H9 (cell line): ENCODE results near the gene NOP53. TPM values are rescaled to one million over a fixed set of nuclear protein-coding genes. Genes with fewer than 3 reads are reported as not detected.

Experiments used
- DNase-seq: peaks from one replicate; pipeline ENCODE4 v3.0.0-alpha.2; 2017
- H2AFZ ChIP-seq: one replicate; pipeline ENCODE4 v1.6.1; 2013; ENCODE audit warnings: mild to moderate bottlenecking, low read length, control low read depth, moderate library complexity
- H2AK5ac ChIP-seq: 2 replicates; pipeline ENCODE4 v1.6.1; 2013; ENCODE audit warnings: low read length, control low read depth, mixed read lengths; ENCODE audit not compliant: insufficient read length
- H2BK120ac ChIP-seq: one replicate; pipeline ENCODE4 v1.6.1; 2013; ENCODE audit warnings: low read depth, mild to moderate bottlenecking, low read length, control low read depth, inconsistent platforms; ENCODE audit not compliant: poor library complexity, severe bottlenecking
- H2BK12ac ChIP-seq: 2 replicates; pipeline ENCODE4 v1.6.1; 2013; ENCODE audit warnings: low read length, control low read depth, mixed read lengths, low read depth; ENCODE audit not compliant: insufficient read length
- H2BK15ac ChIP-seq: 2 replicates; pipeline ENCODE4 v1.6.1; 2013; ENCODE audit warnings: low read depth, low read length, control low read depth
- H2BK20ac ChIP-seq: one replicate; pipeline ENCODE4 v1.6.1; 2013; ENCODE audit warnings: low read depth, mild to moderate bottlenecking, low read length, control low read depth, inconsistent platforms; ENCODE audit not compliant: poor library complexity, severe bottlenecking
- H2BK5ac ChIP-seq: 2 replicates; pipeline ENCODE4 v1.6.1; 2013; ENCODE audit warnings: low read length, control low read depth, mixed read lengths; ENCODE audit not compliant: insufficient read length
- H3K14ac ChIP-seq: 2 replicates; pipeline ENCODE4 v1.6.1; 2013; ENCODE audit warnings: low read length, control low read depth; ENCODE audit not compliant: insufficient read depth
- H3K18ac ChIP-seq: 2 replicates; pipeline ENCODE4 v1.6.1; 2013; ENCODE audit warnings: low read depth, mild to moderate bottlenecking, mixed read lengths, low read length, control low read depth; ENCODE audit not compliant: insufficient read length
- H3K23ac ChIP-seq: 2 replicates; pipeline ENCODE4 v1.6.1; 2013; ENCODE audit warnings: low read length, control low read depth, mixed read lengths, low read depth; ENCODE audit not compliant: insufficient read length
- H3K23me2 ChIP-seq: 2 replicates; pipeline ENCODE4 v1.6.1; 2013; ENCODE audit warnings: low read depth, mild to moderate bottlenecking, mixed read lengths, low read length, control low read depth; ENCODE audit not compliant: insufficient read length, poor library complexity, severe bottlenecking
- H3K27ac ChIP-seq: 2 replicates; pipeline ENCODE4 v1.5.1; 2013; ENCODE audit warnings: low read length, control low read depth, mixed read lengths, low read depth; ENCODE audit not compliant: insufficient read length
- H3K27me3 ChIP-seq: 2 replicates; pipeline ENCODE4 v1.6.1; 2013; ENCODE audit warnings: low read length, control low read depth, inconsistent platforms; ENCODE audit not compliant: insufficient read depth
- H3K4ac ChIP-seq: 2 replicates; pipeline ENCODE4 v1.6.1; 2013; ENCODE audit warnings: low read depth, mild to moderate bottlenecking, control low read depth, inconsistent platforms, low read length, moderate library complexity
- H3K4me1 ChIP-seq: 2 replicates; pipeline ENCODE4 v1.6.1; 2013; ENCODE audit warnings: low read length, control low read depth, inconsistent platforms; ENCODE audit not compliant: insufficient read depth
- H3K4me2 ChIP-seq: 2 replicates; pipeline ENCODE4 v1.6.1; 2013; ENCODE audit warnings: low read length, control low read depth, mixed read lengths; ENCODE audit not compliant: insufficient read length, insufficient read depth
- H3K56ac ChIP-seq: 2 replicates; pipeline ENCODE4 v1.6.1; 2013; ENCODE audit warnings: low read depth, mild to moderate bottlenecking, mixed read lengths, low read length, control low read depth; ENCODE audit not compliant: insufficient read length
- H3K79me1 ChIP-seq: 2 replicates; pipeline ENCODE4 v1.6.1; 2013; ENCODE audit warnings: low read depth, mild to moderate bottlenecking, moderate library complexity, low read length, control low read depth, inconsistent platforms; ENCODE audit not compliant: insufficient read depth, poor library complexity, severe bottlenecking
- H3K79me2 ChIP-seq: 2 replicates; pipeline ENCODE4 v1.6.1; 2013; ENCODE audit warnings: low read length, control low read depth, inconsistent platforms; ENCODE audit not compliant: insufficient read depth
- H3K9ac ChIP-seq: 2 replicates; pipeline ENCODE4 v1.6.1; 2013; ENCODE audit warnings: low read length, control low read depth, mixed read lengths; ENCODE audit not compliant: insufficient read length; ENCODE audit errors: extremely low read depth
- H3K9me3 ChIP-seq: one replicate; pipeline ENCODE4 v1.6.1; 2013; ENCODE audit warnings: low read depth, low read length, inconsistent platforms; ENCODE audit not compliant: control insufficient read depth
- H3T11ph ChIP-seq: one replicate; pipeline ENCODE4 v1.6.1; 2013; ENCODE audit warnings: mild to moderate bottlenecking, low read length, control low read depth, inconsistent platforms
- H4K20me1 ChIP-seq: one replicate; pipeline ENCODE4 v1.6.1; 2013; ENCODE audit not compliant: control insufficient read depth, insufficient read length, insufficient read depth
- H4K5ac ChIP-seq: 2 replicates; pipeline ENCODE4 v1.6.1; 2013; ENCODE audit warnings: low read depth, mild to moderate bottlenecking, mixed read lengths, low read length, control low read depth; ENCODE audit not compliant: insufficient read length
- H4K8ac ChIP-seq: replicated peaks from 2 replicates; pipeline ENCODE4 v1.6.1; 2013; ENCODE audit warnings: low read length, control low read depth, mixed read lengths, low read depth; ENCODE audit not compliant: insufficient read length
- H4K91ac ChIP-seq: 2 replicates; pipeline ENCODE4 v1.6.1; 2013; ENCODE audit warnings: low read depth, mild to moderate bottlenecking, moderate library complexity, mixed read lengths, low read length, control low read depth; ENCODE audit not compliant: insufficient read length
- H3K27ac Mint-ChIP-seq, 3 experiments: 2 replicates in 2 of 3; 3 replicates in 1 of 3; pipeline ENCODE4 v1.8.0; 2020 to 2021; ENCODE audit warnings: mixed read lengths in 3 of 3, mild to moderate bottlenecking in 1 of 3, moderate library complexity in 1 of 3
- H3K27me3 Mint-ChIP-seq: 2 replicates; pipeline ENCODE4 v1.8.0; 2021; ENCODE audit warnings: low read depth, mild to moderate bottlenecking, moderate library complexity, mixed read lengths
- H3K36me3 Mint-ChIP-seq, 3 experiments: 2 replicates in 2 of 3; 3 replicates in 1 of 3; pipeline ENCODE4 v1.8.0; 2020 to 2021; ENCODE audit warnings: low read depth in 3 of 3, mixed read lengths in 3 of 3; ENCODE audit not compliant: insufficient read depth in 1 of 3
- H3K4me1 Mint-ChIP-seq, 2 experiments: 2 replicates each; pipeline ENCODE4 v1.8.0; 2020; ENCODE audit warnings: mixed read lengths in 2 of 2
- H3K4me3 Mint-ChIP-seq, 2 experiments: 2 replicates in 1 of 2; 3 replicates in 1 of 2; pipeline ENCODE4 v1.8.0; 2020 to 2021; ENCODE audit warnings: mild to moderate bottlenecking in 2 of 2, mixed read lengths in 2 of 2, moderate library complexity in 1 of 2
- H3K9me3 Mint-ChIP-seq, 2 experiments: 2 replicates in 1 of 2; 3 replicates in 1 of 2; pipeline ENCODE4 v1.8.0; 2020; ENCODE audit warnings: mild to moderate bottlenecking in 2 of 2, mixed read lengths in 2 of 2, moderate library complexity in 1 of 2
- WGBS: extraction: QIAGEN DNeasy Blood & Tissue Kit; methylation state at CpG from one replicate; pipeline ENCODE4 v1.1.7; 2013; ENCODE audit warnings: missing lambda C conversion rate, low lambda C conversion rate, mixed read lengths; ENCODE audit not compliant: insufficient read length; ENCODE audit errors: extremely low coverage; 5-methylcytosine and 5-hydroxymethylcytosine counted together
- total RNA-seq: library from RNA; stranded (reverse); gene quantifications from 2 replicates; pipeline ENCODE4 v1.2.1, GENCODE V29; 2021
- TF ChIP-seq, protein P1 (sequence below): fragments of 200-600 bp; sonication (generic); conservative IDR thresholded peaks from 3 replicates; pipeline ENCODE4 v1.8.0; 2021; ENCODE audit warnings: antibody characterized with exemption, mild to moderate bottlenecking

NOP53 gene
- total RNA-seq, 1 experiment from 2014 or later, result 325 TPM

- Histone ChIP-seq H3K14ac (peak within 1 kb of the TSS; percentile 100), H2BK15ac (no peak within 1 kb of the TSS; the same call in 1 of the 2 replicates), H3K4ac (no peak within 1 kb of the TSS; the same call in 1 of the 2 replicates), H3T11ph (no peak within 1 kb of the TSS), H4K20me1 (peaks cover 5% of the 10 kb centered on the region), H4K91ac (no peak within 1 kb of the TSS), H3K27ac (no peak within 1 kb of the TSS), H3K18ac (peak within 1 kb of the TSS; percentile 99), H3K4me2 (peak within 1 kb of the TSS; percentile 100), H2BK12ac (peak within 1 kb of the TSS; percentile 89), H2BK5ac (no peak within 1 kb of the TSS), H3K23me2 (peaks cover 8% of the 10 kb centered on the region), H3K4me1 (peaks cover 6% of the 10 kb centered on the region; the same call in 1 of the 2 replicates), H3K9ac (peak within 1 kb of the TSS; percentile 90), H2BK20ac (no peak within 1 kb of the TSS), H3K27me3 (no peaks in the 10 kb centered on the region), H2BK120ac (no peak within 1 kb of the TSS), H3K9me3 (no peaks in the 10 kb centered on the region), H3K79me2 (peaks cover 8% of the 10 kb centered on the region; the same call in 1 of the 2 replicates), H2AK5ac (peak within 1 kb of the TSS; percentile 27), H2AFZ (no peak within 1 kb of the TSS), H3K79me1 (peaks cover 8% of the 10 kb centered on the region), H3K56ac (no peak within 1 kb of the TSS), H4K5ac (no peak within 1 kb of the TSS), H4K8ac (no peak within 1 kb of the TSS), H3K23ac (no peak within 1 kb of the TSS)
- Mint-ChIP-seq H3K36me3 (peaks cover 23 to 35% (median 32%) of the 10 kb centered on the region in 3 experiments; a peak in 6 of 7 replicates), H3K4me3 (peak within 1 kb of the TSS; percentile 92 to 97), H3K27ac (peak within 1 kb of the TSS; percentile 94 to 99 (median 98)), H3K4me1 (peaks cover 12 to 29% of the 10 kb centered on the region in 2 experiments), H3K9me3 (no peaks in the 10 kb centered on the region), H3K27me3 (no peaks in the 10 kb centered on the region)
- TF ChIP-seq, protein P1, sequence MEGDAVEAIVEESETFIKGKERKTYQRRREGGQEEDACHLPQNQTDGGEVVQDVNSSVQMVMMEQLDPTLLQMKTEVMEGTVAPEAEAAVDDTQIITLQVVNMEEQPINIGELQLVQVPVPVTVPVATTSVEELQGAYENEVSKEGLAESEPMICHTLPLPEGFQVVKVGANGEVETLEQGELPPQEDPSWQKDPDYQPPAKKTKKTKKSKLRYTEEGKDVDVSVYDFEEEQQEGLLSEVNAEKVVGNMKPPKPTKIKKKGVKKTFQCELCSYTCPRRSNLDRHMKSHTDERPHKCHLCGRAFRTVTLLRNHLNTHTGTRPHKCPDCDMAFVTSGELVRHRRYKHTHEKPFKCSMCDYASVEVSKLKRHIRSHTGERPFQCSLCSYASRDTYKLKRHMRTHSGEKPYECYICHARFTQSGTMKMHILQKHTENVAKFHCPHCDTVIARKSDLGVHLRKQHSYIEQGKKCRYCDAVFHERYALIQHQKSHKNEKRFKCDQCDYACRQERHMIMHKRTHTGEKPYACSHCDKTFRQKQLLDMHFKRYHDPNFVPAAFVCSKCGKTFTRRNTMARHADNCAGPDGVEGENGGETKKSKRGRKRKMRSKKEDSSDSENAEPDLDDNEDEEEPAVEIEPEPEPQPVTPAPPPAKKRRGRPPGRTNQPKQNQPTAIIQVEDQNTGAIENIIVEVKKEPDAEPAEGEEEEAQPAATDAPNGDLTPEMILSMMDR, result no peak
- WGBS, result no CpG with 5 or more reads among the region's 65 CpGs
- peak; percentile 86 for DNase-seq
Observed at GRCh38 chr19:47778049-47778953, 33.0 kb downstream of the NOP53 start, which contains the start of gene SELENOW. SELENOW (plus strand) TSS chr19:47778703; CDS start chr19:47778786, 83 bp downstream.
